Thyroid gland (tissue), 4 donors: ENCODE data around the gene PRR20G.

Experiments
- CTCF ChIP-seq, 6 experiments: fragments of 200-600 bp in 3 of 6; fragments of 450-650 bp in 3 of 6; sonication (generic) in 3 of 6; IDR thresholded peaks; one replicate each; pipeline ENCODE4 v1.5.1; 2016 to 2019; ENCODE audit warnings: antibody characterized with exemption in 6 of 6, mild to moderate bottlenecking in 2 of 6, inconsistent platforms in 1 of 6, moderate library complexity in 1 of 6
- POLR2A ChIP-seq, 2 donors: fragments of 450-650 bp; IDR thresholded peaks; one replicate each; pipeline ENCODE4 v1.6.1; 2017; ENCODE audit warnings: antibody characterized with exemption in 2 of 2, mild to moderate bottlenecking in 2 of 2, moderate library complexity in 1 of 2

GRCh38 chr3:127312818-127313217 is 25.0 kb upstream of the PRR20G start:
- TF ChIP-seq CTCF (IDR thresholded peaks at IDR 0.05) (no peak), POLR2A (IDR thresholded peaks at IDR 0.05) (no peak)
